H9 (cell line): ENCODE results near the gene SHANK1. TPM values are rescaled to one million over a fixed set of nuclear protein-coding genes. Genes with fewer than 3 reads are reported as not detected.

Source experiments
- DNase-seq: peaks from one replicate; pipeline ENCODE4 v3.0.0-alpha.2; 2017
- H2AFZ ChIP-seq: one replicate; pipeline ENCODE4 v1.6.1; 2013; ENCODE audit warnings: mild to moderate bottlenecking, low read length, control low read depth, moderate library complexity
- H2AK5ac ChIP-seq: 2 replicates; pipeline ENCODE4 v1.6.1; 2013; ENCODE audit warnings: low read length, control low read depth, mixed read lengths; ENCODE audit not compliant: insufficient read length
- H2BK120ac ChIP-seq: one replicate; pipeline ENCODE4 v1.6.1; 2013; ENCODE audit warnings: low read depth, mild to moderate bottlenecking, low read length, control low read depth, inconsistent platforms; ENCODE audit not compliant: poor library complexity, severe bottlenecking
- H2BK12ac ChIP-seq: 2 replicates; pipeline ENCODE4 v1.6.1; 2013; ENCODE audit warnings: low read length, control low read depth, mixed read lengths, low read depth; ENCODE audit not compliant: insufficient read length
- H2BK15ac ChIP-seq: 2 replicates; pipeline ENCODE4 v1.6.1; 2013; ENCODE audit warnings: low read depth, low read length, control low read depth
- H2BK20ac ChIP-seq: one replicate; pipeline ENCODE4 v1.6.1; 2013; ENCODE audit warnings: low read depth, mild to moderate bottlenecking, low read length, control low read depth, inconsistent platforms; ENCODE audit not compliant: poor library complexity, severe bottlenecking
- H2BK5ac ChIP-seq: 2 replicates; pipeline ENCODE4 v1.6.1; 2013; ENCODE audit warnings: low read length, control low read depth, mixed read lengths; ENCODE audit not compliant: insufficient read length
- H3K14ac ChIP-seq: 2 replicates; pipeline ENCODE4 v1.6.1; 2013; ENCODE audit warnings: low read length, control low read depth; ENCODE audit not compliant: insufficient read depth
- H3K18ac ChIP-seq: 2 replicates; pipeline ENCODE4 v1.6.1; 2013; ENCODE audit warnings: low read depth, mild to moderate bottlenecking, mixed read lengths, low read length, control low read depth; ENCODE audit not compliant: insufficient read length
- H3K23ac ChIP-seq: 2 replicates; pipeline ENCODE4 v1.6.1; 2013; ENCODE audit warnings: low read length, control low read depth, mixed read lengths, low read depth; ENCODE audit not compliant: insufficient read length
- H3K23me2 ChIP-seq: 2 replicates; pipeline ENCODE4 v1.6.1; 2013; ENCODE audit warnings: low read depth, mild to moderate bottlenecking, mixed read lengths, low read length, control low read depth; ENCODE audit not compliant: insufficient read length, poor library complexity, severe bottlenecking
- H3K27ac ChIP-seq: 2 replicates; pipeline ENCODE4 v1.5.1; 2013; ENCODE audit warnings: low read length, control low read depth, mixed read lengths, low read depth; ENCODE audit not compliant: insufficient read length
- H3K27me3 ChIP-seq: 2 replicates; pipeline ENCODE4 v1.6.1; 2013; ENCODE audit warnings: low read length, control low read depth, inconsistent platforms; ENCODE audit not compliant: insufficient read depth
- H3K4ac ChIP-seq: 2 replicates; pipeline ENCODE4 v1.6.1; 2013; ENCODE audit warnings: low read depth, mild to moderate bottlenecking, control low read depth, inconsistent platforms, low read length, moderate library complexity
- H3K4me1 ChIP-seq: 2 replicates; pipeline ENCODE4 v1.6.1; 2013; ENCODE audit warnings: low read length, control low read depth, inconsistent platforms; ENCODE audit not compliant: insufficient read depth
- H3K4me2 ChIP-seq: 2 replicates; pipeline ENCODE4 v1.6.1; 2013; ENCODE audit warnings: low read length, control low read depth, mixed read lengths; ENCODE audit not compliant: insufficient read length, insufficient read depth
- H3K56ac ChIP-seq: 2 replicates; pipeline ENCODE4 v1.6.1; 2013; ENCODE audit warnings: low read depth, mild to moderate bottlenecking, mixed read lengths, low read length, control low read depth; ENCODE audit not compliant: insufficient read length
- H3K79me1 ChIP-seq: 2 replicates; pipeline ENCODE4 v1.6.1; 2013; ENCODE audit warnings: low read depth, mild to moderate bottlenecking, moderate library complexity, low read length, control low read depth, inconsistent platforms; ENCODE audit not compliant: insufficient read depth, poor library complexity, severe bottlenecking
- H3K79me2 ChIP-seq: 2 replicates; pipeline ENCODE4 v1.6.1; 2013; ENCODE audit warnings: low read length, control low read depth, inconsistent platforms; ENCODE audit not compliant: insufficient read depth
- H3K9ac ChIP-seq: 2 replicates; pipeline ENCODE4 v1.6.1; 2013; ENCODE audit warnings: low read length, control low read depth, mixed read lengths; ENCODE audit not compliant: insufficient read length; ENCODE audit errors: extremely low read depth
- H3K9me3 ChIP-seq: one replicate; pipeline ENCODE4 v1.6.1; 2013; ENCODE audit warnings: low read depth, low read length, inconsistent platforms; ENCODE audit not compliant: control insufficient read depth
- H3T11ph ChIP-seq: one replicate; pipeline ENCODE4 v1.6.1; 2013; ENCODE audit warnings: mild to moderate bottlenecking, low read length, control low read depth, inconsistent platforms
- H4K20me1 ChIP-seq: one replicate; pipeline ENCODE4 v1.6.1; 2013; ENCODE audit not compliant: control insufficient read depth, insufficient read length, insufficient read depth
- H4K5ac ChIP-seq: 2 replicates; pipeline ENCODE4 v1.6.1; 2013; ENCODE audit warnings: low read depth, mild to moderate bottlenecking, mixed read lengths, low read length, control low read depth; ENCODE audit not compliant: insufficient read length
- H4K8ac ChIP-seq: replicated peaks from 2 replicates; pipeline ENCODE4 v1.6.1; 2013; ENCODE audit warnings: low read length, control low read depth, mixed read lengths, low read depth; ENCODE audit not compliant: insufficient read length
- H4K91ac ChIP-seq: 2 replicates; pipeline ENCODE4 v1.6.1; 2013; ENCODE audit warnings: low read depth, mild to moderate bottlenecking, moderate library complexity, mixed read lengths, low read length, control low read depth; ENCODE audit not compliant: insufficient read length
- H3K27ac Mint-ChIP-seq, 3 experiments: 2 replicates in 2 of 3; 3 replicates in 1 of 3; pipeline ENCODE4 v1.8.0; 2020 to 2021; ENCODE audit warnings: mixed read lengths in 3 of 3, mild to moderate bottlenecking in 1 of 3, moderate library complexity in 1 of 3
- H3K27me3 Mint-ChIP-seq: 2 replicates; pipeline ENCODE4 v1.8.0; 2021; ENCODE audit warnings: low read depth, mild to moderate bottlenecking, moderate library complexity, mixed read lengths
- H3K36me3 Mint-ChIP-seq, 3 experiments: 2 replicates in 2 of 3; 3 replicates in 1 of 3; pipeline ENCODE4 v1.8.0; 2020 to 2021; ENCODE audit warnings: low read depth in 3 of 3, mixed read lengths in 3 of 3; ENCODE audit not compliant: insufficient read depth in 1 of 3
- H3K4me1 Mint-ChIP-seq, 2 experiments: 2 replicates each; pipeline ENCODE4 v1.8.0; 2020; ENCODE audit warnings: mixed read lengths in 2 of 2
- H3K4me3 Mint-ChIP-seq, 2 experiments: 2 replicates in 1 of 2; 3 replicates in 1 of 2; pipeline ENCODE4 v1.8.0; 2020 to 2021; ENCODE audit warnings: mild to moderate bottlenecking in 2 of 2, mixed read lengths in 2 of 2, moderate library complexity in 1 of 2
- H3K9me3 Mint-ChIP-seq, 2 experiments: 2 replicates in 1 of 2; 3 replicates in 1 of 2; pipeline ENCODE4 v1.8.0; 2020; ENCODE audit warnings: mild to moderate bottlenecking in 2 of 2, mixed read lengths in 2 of 2, moderate library complexity in 1 of 2
- WGBS: extraction: QIAGEN DNeasy Blood & Tissue Kit; methylation state at CpG from one replicate; pipeline ENCODE4 v1.1.7; 2013; ENCODE audit warnings: missing lambda C conversion rate, low lambda C conversion rate, mixed read lengths; ENCODE audit not compliant: insufficient read length; ENCODE audit errors: extremely low coverage; 5-methylcytosine and 5-hydroxymethylcytosine counted together
- total RNA-seq: library from RNA; stranded (reverse); gene quantifications from 2 replicates; pipeline ENCODE4 v1.2.1, GENCODE V29; 2021
- TF ChIP-seq, protein P1 (sequence below): fragments of 200-600 bp; sonication (generic); conservative IDR thresholded peaks from 3 replicates; pipeline ENCODE4 v1.8.0; 2021; ENCODE audit warnings: antibody characterized with exemption, mild to moderate bottlenecking

SHANK1 gene
- total RNA-seq, 1 experiment from 2014 or later = 1.7 TPM

DNA sequence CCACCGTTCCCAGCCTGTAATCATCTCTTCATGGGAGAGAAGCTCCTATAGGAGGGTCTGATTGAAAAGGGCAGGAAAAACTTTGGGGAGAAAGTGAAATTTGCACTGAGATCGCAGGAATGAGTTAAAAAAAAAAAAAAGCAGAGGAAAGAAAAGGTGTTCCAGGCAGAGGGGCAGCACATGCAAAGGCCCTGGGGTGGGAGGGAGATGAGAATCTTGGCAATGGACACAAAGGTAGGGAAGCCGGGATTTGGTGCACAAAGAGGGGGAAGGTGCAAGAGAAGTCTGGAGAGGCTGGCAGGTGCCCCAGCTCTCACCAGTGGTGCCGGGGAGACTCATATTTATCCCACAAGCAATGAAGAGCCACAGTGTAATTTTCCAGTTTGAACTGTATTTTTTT, 34.3 kb upstream of the SHANK1 start:
- H3K79me1 ChIP-seq = no peaks in the 10 kb centered on the region
- no peak overlapping the region for H4K91ac ChIP-seq
- H3K9me3 ChIP-seq = no peaks in the 10 kb centered on the region
- Mint-ChIP-seq H3K4me3 (no peak overlapping the region), H3K27me3 (peaks cover 46% of the 10 kb centered on the region), H3K4me1 (no peaks in the 10 kb centered on the region), H3K9me3 (no peaks in the 10 kb centered on the region; a peak in 1 of 5 replicates), H3K27ac (no peak overlapping the region; a peak in 1 of 7 replicates), H3K36me3 (no peaks in the 10 kb centered on the region)
- H3K4ac ChIP-seq = no peak overlapping the region
- no peak overlapping the region for H3K18ac ChIP-seq
- no peaks in the 10 kb centered on the region for H3K4me1 ChIP-seq
- H2BK12ac ChIP-seq = no peak overlapping the region
- no peak overlapping the region for H3K14ac ChIP-seq
- no peak overlapping the region for H2BK120ac ChIP-seq
- H3K79me2 ChIP-seq = no peaks in the 10 kb centered on the region
- no peak overlapping the region for H2AFZ ChIP-seq
- peaks cover 3% of the 10 kb centered on the region for H3K23me2 ChIP-seq
- DNase-seq = no peak
- no CpG with 5 or more reads among the region's 4 CpGs for WGBS
- H2BK20ac ChIP-seq = no peak overlapping the region
- H3K4me2 ChIP-seq = no peak overlapping the region
- H3K27me3 ChIP-seq = no peaks in the 10 kb centered on the region
- H3K23ac ChIP-seq = no peak overlapping the region
- no peak overlapping the region for H3K56ac ChIP-seq
- H2AK5ac ChIP-seq = no peak overlapping the region
- H4K20me1 ChIP-seq = no peaks in the 10 kb centered on the region
- no peak overlapping the region for H2BK15ac ChIP-seq
- no peak overlapping the region for H4K8ac ChIP-seq
- H3T11ph ChIP-seq = no peak overlapping the region
- TF ChIP-seq, protein P1, sequence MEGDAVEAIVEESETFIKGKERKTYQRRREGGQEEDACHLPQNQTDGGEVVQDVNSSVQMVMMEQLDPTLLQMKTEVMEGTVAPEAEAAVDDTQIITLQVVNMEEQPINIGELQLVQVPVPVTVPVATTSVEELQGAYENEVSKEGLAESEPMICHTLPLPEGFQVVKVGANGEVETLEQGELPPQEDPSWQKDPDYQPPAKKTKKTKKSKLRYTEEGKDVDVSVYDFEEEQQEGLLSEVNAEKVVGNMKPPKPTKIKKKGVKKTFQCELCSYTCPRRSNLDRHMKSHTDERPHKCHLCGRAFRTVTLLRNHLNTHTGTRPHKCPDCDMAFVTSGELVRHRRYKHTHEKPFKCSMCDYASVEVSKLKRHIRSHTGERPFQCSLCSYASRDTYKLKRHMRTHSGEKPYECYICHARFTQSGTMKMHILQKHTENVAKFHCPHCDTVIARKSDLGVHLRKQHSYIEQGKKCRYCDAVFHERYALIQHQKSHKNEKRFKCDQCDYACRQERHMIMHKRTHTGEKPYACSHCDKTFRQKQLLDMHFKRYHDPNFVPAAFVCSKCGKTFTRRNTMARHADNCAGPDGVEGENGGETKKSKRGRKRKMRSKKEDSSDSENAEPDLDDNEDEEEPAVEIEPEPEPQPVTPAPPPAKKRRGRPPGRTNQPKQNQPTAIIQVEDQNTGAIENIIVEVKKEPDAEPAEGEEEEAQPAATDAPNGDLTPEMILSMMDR = no peak
- H2BK5ac ChIP-seq = no peak overlapping the region
- no peak overlapping the region for H4K5ac ChIP-seq
- no peak overlapping the region for H3K9ac ChIP-seq
- no peak overlapping the region for H3K27ac ChIP-seq
